ENCODE data around the gene UNK.

UNK gene

DNA sequence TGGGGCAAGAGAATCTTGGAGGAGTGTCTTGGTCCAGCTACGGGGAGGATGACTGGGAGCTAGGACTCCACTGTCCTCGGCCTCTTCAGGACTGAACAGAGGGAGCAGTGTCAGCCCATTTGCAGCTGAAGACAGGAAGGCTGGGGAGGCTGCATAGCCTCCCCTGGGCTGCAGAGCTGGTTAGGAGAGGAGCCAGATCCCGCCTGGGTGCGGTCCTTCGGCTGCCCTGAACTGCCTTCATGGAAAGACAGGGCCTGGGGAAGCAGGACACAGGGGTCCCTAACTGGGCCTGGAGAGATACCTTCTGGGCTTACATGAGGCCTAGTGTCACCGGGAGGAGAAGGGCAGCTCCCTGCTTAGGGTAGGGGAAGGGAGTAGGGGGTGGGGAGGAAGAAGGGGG is 33.0 kb downstream of the UNK start:
- TF ChIP-seq, protein P1, sequence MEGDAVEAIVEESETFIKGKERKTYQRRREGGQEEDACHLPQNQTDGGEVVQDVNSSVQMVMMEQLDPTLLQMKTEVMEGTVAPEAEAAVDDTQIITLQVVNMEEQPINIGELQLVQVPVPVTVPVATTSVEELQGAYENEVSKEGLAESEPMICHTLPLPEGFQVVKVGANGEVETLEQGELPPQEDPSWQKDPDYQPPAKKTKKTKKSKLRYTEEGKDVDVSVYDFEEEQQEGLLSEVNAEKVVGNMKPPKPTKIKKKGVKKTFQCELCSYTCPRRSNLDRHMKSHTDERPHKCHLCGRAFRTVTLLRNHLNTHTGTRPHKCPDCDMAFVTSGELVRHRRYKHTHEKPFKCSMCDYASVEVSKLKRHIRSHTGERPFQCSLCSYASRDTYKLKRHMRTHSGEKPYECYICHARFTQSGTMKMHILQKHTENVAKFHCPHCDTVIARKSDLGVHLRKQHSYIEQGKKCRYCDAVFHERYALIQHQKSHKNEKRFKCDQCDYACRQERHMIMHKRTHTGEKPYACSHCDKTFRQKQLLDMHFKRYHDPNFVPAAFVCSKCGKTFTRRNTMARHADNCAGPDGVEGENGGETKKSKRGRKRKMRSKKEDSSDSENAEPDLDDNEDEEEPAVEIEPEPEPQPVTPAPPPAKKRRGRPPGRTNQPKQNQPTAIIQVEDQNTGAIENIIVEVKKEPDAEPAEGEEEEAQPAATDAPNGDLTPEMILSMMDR (IDR thresholded peaks at IDR 0.05; ENCODE audit: low read depth, low read length, poor library complexity, severe bottlenecking): no peak
- TF ChIP-seq EZH2phosphoT487 (IDR thresholded peaks at IDR 0.05; ENCODE audit: borderline replicate concordance, low read length): no peak
- H3K9me3 ChIP-seq (ENCODE audit: control insufficient read depth, insufficient read depth, low read length): no peaks in the 10 kb centered on the region
- H3K4me1 ChIP-seq (ENCODE audit: control insufficient read depth, low read length): no peaks in the 10 kb centered on the region
- H3K9me2 ChIP-seq (replicated peaks; ENCODE audit: control insufficient read depth, low read length): no peaks in the 10 kb centered on the region
- peaks cover 80% of the 10 kb centered on the region for H3K36me3 ChIP-seq (ENCODE audit: control insufficient read depth, low read length)
- no peak overlapping the region for H3K27ac ChIP-seq (ENCODE audit: low read depth, low read length)
- no peak overlapping the region for H3K4me3 ChIP-seq (ENCODE audit: low read length)
- H3K27me3 ChIP-seq (ENCODE audit: control insufficient read depth, low read length): no peaks in the 10 kb centered on the region
- no peaks in the 10 kb centered on the region for H3K79me2 ChIP-seq (ENCODE audit: control insufficient read depth, low read length)
- H3F3A ChIP-seq (ENCODE audit: control insufficient read depth, insufficient read depth): no peaks in the 10 kb centered on the region
- no peak overlapping the region for H3K4me2 ChIP-seq (ENCODE audit: low read length)
- H4K20me1 ChIP-seq (ENCODE audit: control insufficient read depth, insufficient read depth, low read depth, low read length): no peaks in the 10 kb centered on the region

DNA sequence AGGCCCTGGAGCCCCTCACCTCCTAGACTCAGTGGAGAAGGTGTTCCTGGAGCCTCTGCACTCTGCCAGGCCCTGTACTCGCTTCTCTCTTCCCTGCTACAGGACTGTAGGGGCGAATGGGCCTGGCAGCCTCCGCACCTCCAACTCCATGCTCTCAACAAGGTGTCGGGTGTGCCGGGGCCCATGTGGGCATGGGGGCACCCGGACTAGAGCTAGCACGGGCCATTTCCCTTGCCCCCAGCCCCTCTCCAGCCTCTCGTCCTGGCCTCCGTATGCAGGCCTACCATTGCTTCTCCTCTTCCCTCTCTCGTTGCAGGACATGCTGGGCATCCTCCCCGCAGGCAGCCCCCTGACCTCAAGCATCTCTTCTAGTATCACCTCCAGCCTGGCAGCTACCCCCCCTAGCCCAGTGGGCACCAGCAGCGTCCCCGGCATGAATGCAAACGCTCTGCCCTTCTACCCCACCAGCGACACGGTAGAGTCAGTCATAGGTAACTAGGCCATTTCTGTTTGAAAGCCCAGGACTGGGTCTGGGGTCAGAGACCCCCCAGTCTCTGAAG is 33.8 kb downstream of the UNK start:
- no peaks in the 10 kb centered on the region for H3K27me3 ChIP-seq (ENCODE audit: control insufficient read depth, low read length)
- no peaks in the 10 kb centered on the region for H3K79me2 ChIP-seq (ENCODE audit: control insufficient read depth, low read length)
- H3K36me3 ChIP-seq (ENCODE audit: control insufficient read depth, low read length): peaks cover 80% of the 10 kb centered on the region
- no peak overlapping the region for H3K27ac ChIP-seq (ENCODE audit: low read depth, low read length)
- no peak overlapping the region for H3K4me2 ChIP-seq (ENCODE audit: low read length)
- H4K20me1 ChIP-seq (ENCODE audit: control insufficient read depth, insufficient read depth, low read depth, low read length): no peaks in the 10 kb centered on the region
- no peak for TF ChIP-seq EZH2phosphoT487 (IDR thresholded peaks at IDR 0.05; ENCODE audit: borderline replicate concordance, low read length)
- TF ChIP-seq, protein P1 (IDR thresholded peaks at IDR 0.05; ENCODE audit: low read depth, low read length, poor library complexity, severe bottlenecking): no peak
- H3K9me2 ChIP-seq (replicated peaks; ENCODE audit: control insufficient read depth, low read length): no peaks in the 10 kb centered on the region
- no peak overlapping the region for H3K4me3 ChIP-seq (ENCODE audit: low read length)
- H3F3A ChIP-seq (ENCODE audit: control insufficient read depth, insufficient read depth): no peaks in the 10 kb centered on the region
- H3K9me3 ChIP-seq (ENCODE audit: control insufficient read depth, insufficient read depth, low read length): no peaks in the 10 kb centered on the region
- no peaks in the 10 kb centered on the region for H3K4me1 ChIP-seq (ENCODE audit: control insufficient read depth, low read length)

DNA sequence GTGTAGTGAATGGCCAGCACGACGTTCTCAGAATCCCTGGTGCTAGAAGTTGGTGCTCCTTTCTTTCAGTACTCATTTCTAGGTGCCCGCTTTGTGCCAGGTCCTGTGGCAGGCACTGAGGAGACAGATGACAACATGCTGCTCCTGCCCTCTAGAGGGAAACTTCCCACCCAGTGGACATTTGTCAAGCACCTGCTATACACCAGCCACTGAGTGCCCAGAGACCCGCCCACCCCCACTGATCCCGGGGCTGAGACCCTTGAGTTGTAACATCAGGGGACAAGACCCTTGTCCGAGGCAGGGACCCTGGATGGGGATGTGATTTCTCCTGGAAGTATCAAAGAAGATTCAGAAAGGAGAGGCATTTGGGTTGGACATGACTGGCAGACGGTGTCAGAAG is 34.5 kb downstream of the UNK start:
- TF ChIP-seq, protein P1 (IDR thresholded peaks at IDR 0.05; ENCODE audit: low read depth, low read length, poor library complexity, severe bottlenecking): no peak
- TF ChIP-seq EZH2phosphoT487 (IDR thresholded peaks at IDR 0.05; ENCODE audit: borderline replicate concordance, low read length): no peak
- Histone ChIP-seq H3F3A (ENCODE audit: control insufficient read depth, insufficient read depth) (no peaks in the 10 kb centered on the region), H3K4me1 (ENCODE audit: control insufficient read depth, low read length) (no peaks in the 10 kb centered on the region), H3K9me2 (replicated peaks; ENCODE audit: control insufficient read depth, low read length) (no peaks in the 10 kb centered on the region), H3K36me3 (ENCODE audit: control insufficient read depth, low read length) (peaks cover 80% of the 10 kb centered on the region), H3K4me3 (ENCODE audit: low read length) (no peak overlapping the region), H3K4me2 (ENCODE audit: low read length) (no peak overlapping the region), H4K20me1 (ENCODE audit: control insufficient read depth, insufficient read depth, low read depth, low read length) (no peaks in the 10 kb centered on the region), H3K27ac (ENCODE audit: low read depth, low read length) (no peak overlapping the region), H3K79me2 (ENCODE audit: control insufficient read depth, low read length) (no peaks in the 10 kb centered on the region), H3K27me3 (ENCODE audit: control insufficient read depth, low read length) (no peaks in the 10 kb centered on the region), H3K9me3 (ENCODE audit: control insufficient read depth, insufficient read depth, low read length) (no peaks in the 10 kb centered on the region)

All from DOHH2 (cell line).